RWPE2 (cell line): ENCODE measurements around the gene MCC.

Experiments used
- ATAC-seq: fragments of 200-7000 bp; cut with Tn5 transposase; 3 replicates; pipeline ENCODE4 v1.9.1; 2021; ENCODE audit warnings: low read depth
- DNase-seq: peaks from one replicate; pipeline ENCODE4 v3.0.0-alpha.2; 2020; ENCODE audit warnings: low spot score
- H3K27ac ChIP-seq: fragments of 450-650 bp; 2 replicates; pipeline ENCODE4 v1.5.1; 2017; ENCODE audit warnings: mild to moderate bottlenecking; ENCODE audit not compliant: poor library complexity, severe bottlenecking
- H3K27me3 ChIP-seq: fragments of 250-450 bp; sonication (Bioruptor Pico); 2 replicates; pipeline ENCODE4 v1.5.1; 2021; ENCODE audit warnings: mild to moderate bottlenecking, moderate library complexity; ENCODE audit not compliant: insufficient read depth, poor library complexity, severe bottlenecking
- H3K36me3 ChIP-seq: fragments of 250-450 bp; sonication (Bioruptor Pico); 2 replicates; pipeline ENCODE4 v1.5.1; 2020; ENCODE audit warnings: low read depth, mild to moderate bottlenecking, moderate library complexity
- H3K4me1 ChIP-seq: fragments of 250-450 bp; sonication (Bioruptor Pico); 2 replicates; pipeline ENCODE4 v1.5.1; 2021; ENCODE audit warnings: mild to moderate bottlenecking, moderate library complexity; ENCODE audit not compliant: insufficient read depth, poor library complexity, severe bottlenecking
- H3K4me3 ChIP-seq: fragments of 250-450 bp; sonication (Bioruptor Pico); 2 replicates; pipeline ENCODE4 v1.5.1; 2021; ENCODE audit warnings: mild to moderate bottlenecking, moderate library complexity; ENCODE audit not compliant: severe bottlenecking
- H3K9me3 ChIP-seq: fragments of 250-450 bp; sonication (Bioruptor Pico); 2 replicates; pipeline ENCODE4 v1.5.1; 2021; ENCODE audit warnings: mild to moderate bottlenecking, moderate library complexity; ENCODE audit not compliant: severe bottlenecking
- CTCF ChIP-seq: fragments of 450-650 bp; IDR thresholded peaks from one replicate; pipeline ENCODE4 v1.5.1; 2017; ENCODE audit warnings: mild to moderate bottlenecking, moderate library complexity; ENCODE audit not compliant: poor library complexity, severe bottlenecking

MCC gene

DNA sequence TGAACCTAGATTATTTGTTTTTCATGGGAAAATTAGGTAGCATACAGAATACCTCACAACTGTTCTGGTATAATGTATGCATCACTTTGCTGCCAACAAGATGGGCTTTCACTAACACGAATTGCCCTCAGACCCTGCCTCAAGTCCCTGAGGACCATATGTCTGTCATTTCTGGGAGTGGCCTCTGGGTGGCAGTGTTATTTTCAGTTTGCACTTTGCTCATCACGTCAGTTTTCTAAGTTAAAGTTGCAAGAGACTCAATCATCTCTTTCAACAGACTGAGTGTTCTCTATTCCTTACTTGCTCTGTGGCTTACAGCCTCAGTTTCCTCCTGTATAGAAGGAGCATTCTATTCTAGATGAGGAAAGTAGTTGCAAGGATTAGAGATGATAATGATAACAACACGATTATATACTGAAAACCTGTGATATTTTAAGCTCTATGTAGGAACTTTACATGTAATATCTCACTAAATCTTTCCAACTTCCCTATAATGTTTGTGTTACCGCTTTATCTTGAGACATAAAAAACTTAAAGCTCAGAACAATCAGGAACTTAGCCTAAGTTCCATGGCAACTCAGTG, 109.2 kb downstream of the MCC start:
- no peak for DNase-seq
- Histone ChIP-seq H3K27me3 (no peaks in the 10 kb centered on the region), H3K4me1 (peaks cover 9% of the 10 kb centered on the region), H3K36me3 (no peaks in the 10 kb centered on the region), H3K4me3 (no peak overlapping the region), H3K9me3 (no peaks in the 10 kb centered on the region), H3K27ac (no peak overlapping the region)
- peak; percentile 55; the same call in 2 of the 3 replicates for ATAC-seq
- TF ChIP-seq CTCF = peak; percentile 97

DNA sequence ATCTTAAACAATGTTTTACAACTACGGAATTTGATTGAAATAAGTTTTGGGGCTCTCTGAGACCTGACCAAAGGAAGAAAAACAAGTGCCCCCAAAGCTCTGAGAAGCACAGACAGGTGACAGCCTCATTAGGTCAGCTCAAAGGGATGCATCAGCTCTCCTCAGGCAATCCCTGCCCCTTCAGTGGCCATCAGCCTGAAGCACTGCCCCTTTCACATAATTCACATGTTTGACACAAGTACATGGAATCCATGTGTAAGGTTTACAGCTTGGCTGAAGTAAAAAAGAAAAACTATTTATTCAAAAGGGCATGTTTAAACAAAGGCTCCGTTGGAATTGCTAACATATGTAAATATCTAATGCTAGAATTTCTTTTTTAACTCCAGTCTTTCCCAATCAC, 109.7 kb downstream of the MCC start:
- Histone ChIP-seq H3K9me3 (no peaks in the 10 kb centered on the region), H3K27me3 (no peaks in the 10 kb centered on the region), H3K36me3 (no peaks in the 10 kb centered on the region), H3K4me3 (no peak overlapping the region), H3K27ac (no peak overlapping the region), H3K4me1 (peaks cover 9% of the 10 kb centered on the region)
- ATAC-seq = no peak
- TF ChIP-seq CTCF = no peak
- no peak for DNase-seq

DNA sequence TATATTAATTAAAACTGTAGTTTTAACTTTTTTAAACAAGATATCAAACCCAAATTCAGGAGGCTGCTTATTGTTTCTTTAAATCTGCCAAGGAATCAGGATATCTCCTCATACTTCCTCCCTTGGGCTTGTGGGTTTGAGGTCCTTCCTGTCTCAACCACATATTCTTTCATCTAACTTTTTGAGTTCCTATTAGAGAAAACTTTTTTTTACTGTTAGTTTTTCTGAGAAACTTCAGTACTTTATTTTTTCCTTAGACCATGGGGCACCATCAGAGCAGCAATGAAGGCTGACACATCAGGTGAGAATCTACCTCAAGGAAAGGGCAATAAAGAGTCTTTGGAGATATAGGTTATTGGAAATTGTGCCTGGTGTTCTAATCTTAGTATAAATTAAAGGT, 110.2 kb downstream of the MCC start:
- Histone ChIP-seq H3K4me1 (peaks cover 6% of the 10 kb centered on the region), H3K27ac (no peak overlapping the region), H3K4me3 (no peak overlapping the region), H3K27me3 (no peaks in the 10 kb centered on the region), H3K36me3 (no peaks in the 10 kb centered on the region), H3K9me3 (no peaks in the 10 kb centered on the region)
- ATAC-seq (no peak), DNase-seq (no peak)
- no peak for TF ChIP-seq CTCF

GRCh38 chr5:113376640-113377039, 111.6 kb downstream of the MCC start:
- no peak for DNase-seq
- H3K4me1 ChIP-seq = no peaks in the 10 kb centered on the region

More at GRCh38 chr5:113376640-113377039, 111.6 kb downstream of the MCC start:
- Histone ChIP-seq H3K9me3 (no peaks in the 10 kb centered on the region), H3K36me3 (no peaks in the 10 kb centered on the region), H3K27ac (no peak overlapping the region), H3K27me3 (no peaks in the 10 kb centered on the region), H3K4me3 (no peak overlapping the region)
- no peak for TF ChIP-seq CTCF
- ATAC-seq = peak; percentile 35; the same call in 1 of the 3 replicates
